Endothelial cell of umbilical vein (primary cell): ENCODE results near the gene PTPRE. TPM values are rescaled to one million over a fixed set of nuclear protein-coding genes. Genes with fewer than 3 reads are reported as not detected.

Experiments used
- Bru-seq: library from RNA; stranded (reverse); fragments of 400-500 nt; gene quantifications from one replicate; lab custom pipeline; 2021; lab: Mats Ljungman, UMichigan
- BruChase-seq, 2 experiments: library from RNA; stranded (reverse); fragments of 400-500 nt; gene quantifications; one replicate each; lab custom pipeline; 2021; lab: Mats Ljungman, UMichigan
- BruUV-seq: library from RNA; stranded (reverse); fragments of 400-500 nt; replicated peaks from 2 replicates; lab custom pipeline; 2021; lab: Mats Ljungman, UMichigan
- CTCF ChIA-PET: fragments of 300-600, 350-600 bp; sonication (Branson Sonifier 250); formaldehyde crosslinking; loops from one replicate; lab custom pipeline; 2021; ENCODE audit warnings: antibody characterized with exemption, inconsistent platforms; lab: Charles Lee
- POLR2A ChIA-PET: fragments of 300-600, 350-600 bp; sonication (Branson Sonifier 250); formaldehyde crosslinking; loops from one replicate; lab custom pipeline; 2021; ENCODE audit warnings: antibody characterized with exemption, inconsistent platforms; lab: Charles Lee
- DNase-seq: peaks from one replicate; pipeline ENCODE4 v3.0.0-alpha.2; 2011; ENCODE audit warnings: low read depth, low spot score
- FAIRE-seq: peaks from 2 replicates; lab custom pipeline; 2011; peaks lifted over from hg19 to GRCh38; lab: Jason Lieb, UNC
- H2AFZ ChIP-seq: 2 replicates; pipeline ENCODE4 v1.6.0; 2012; ENCODE audit warnings: low read depth, low read length, control low read depth, inconsistent platforms
- H3K27ac ChIP-seq: 2 replicates; pipeline ENCODE4 v1.5.1; 2011; ENCODE audit warnings: low read depth, mild to moderate bottlenecking, control low read depth, low read length, moderate library complexity; ENCODE audit not compliant: insufficient read depth
- H3K27me3 ChIP-seq, 2 experiments: 2 replicates each; pipeline versions ENCODE4 v1.6.0 to v1.6.1; 2011; ENCODE audit warnings: low read length in 2 of 2, mixed read lengths in 1 of 2; ENCODE audit not compliant: control insufficient read depth in 2 of 2, insufficient read depth in 2 of 2
- H3K36me3 ChIP-seq, 2 experiments: 2 replicates in 1 of 2; 3 replicates in 1 of 2; pipeline ENCODE4 v1.5.1; 2011; ENCODE audit warnings: low read length in 2 of 2, mild to moderate bottlenecking in 1 of 2, moderate library complexity in 1 of 2; ENCODE audit not compliant: control insufficient read depth in 2 of 2, insufficient read depth in 2 of 2; ENCODE audit errors: extremely low read depth in 1 of 2
- H3K4me1 ChIP-seq: 3 replicates; pipeline ENCODE4 v1.5.1; 2011; ENCODE audit warnings: mild to moderate bottlenecking, low read length; ENCODE audit not compliant: control insufficient read depth, insufficient read depth; ENCODE audit errors: extremely low read depth
- H3K4me2 ChIP-seq: 2 replicates; pipeline ENCODE4 v1.6.1; 2011; ENCODE audit warnings: low read length, control low read depth, mixed read lengths; ENCODE audit not compliant: insufficient read depth
- H3K4me3 ChIP-seq, 3 experiments: fragments of 200-600 bp in 1 of 3; sonication (generic), shearing (Covaris generic) in 1 of 3; replicated peaks in 1 of 3; 2 replicates each; pipeline ENCODE4 v1.5.1; 2011 to 2016; ENCODE audit warnings: control low read depth in 3 of 3, low read length in 3 of 3, mild to moderate bottlenecking in 2 of 3, inconsistent platforms in 1 of 3, low read depth in 1 of 3, moderate library complexity in 1 of 3; ENCODE audit not compliant: insufficient read depth in 1 of 3
- H3K79me2 ChIP-seq: 2 replicates; pipeline ENCODE4 v1.6.0; 2012; ENCODE audit warnings: low read length, inconsistent platforms; ENCODE audit not compliant: control insufficient read depth, insufficient read depth
- H3K9ac ChIP-seq: replicated peaks from 2 replicates; pipeline ENCODE3; 2011; ENCODE audit warnings: low read length, control low read depth; ENCODE audit not compliant: insufficient read depth; ENCODE audit errors: extremely low read depth
- H3K9me1 ChIP-seq: replicated peaks from 3 replicates; pipeline ENCODE4 v1.6.0; 2011; ENCODE audit warnings: mild to moderate bottlenecking, low read length; ENCODE audit not compliant: control insufficient read depth, insufficient read depth; ENCODE audit errors: extremely low read depth
- H3K9me3 ChIP-seq: replicated peaks from 2 replicates; pipeline ENCODE4 v1.5.1; 2012; ENCODE audit warnings: low read length, inconsistent platforms; ENCODE audit not compliant: control insufficient read depth, insufficient read depth
- H4K20me1 ChIP-seq: replicated peaks from 2 replicates; pipeline ENCODE3; 2011; ENCODE audit warnings: mild to moderate bottlenecking, low read length; ENCODE audit not compliant: control insufficient read depth, insufficient read depth; ENCODE audit errors: extremely low read depth
- EZH2 ChIP-seq: IDR thresholded peaks from 2 replicates; pipeline ENCODE4 v1.6.1; 2012; ENCODE audit warnings: borderline replicate concordance, low read depth, mild to moderate bottlenecking, moderate library complexity, low read length, inconsistent platforms; ENCODE audit not compliant: severe bottlenecking
- FOS ChIP-seq: IDR thresholded peaks from 2 replicates; pipeline ENCODE4 v1.6.1; 2011; ENCODE audit warnings: mild to moderate bottlenecking, low read length, moderate library complexity, borderline replicate concordance; ENCODE audit not compliant: insufficient read depth
- GATA2 ChIP-seq: IDR thresholded peaks from 2 replicates; pipeline ENCODE4 v1.7.0; 2011; ENCODE audit warnings: low read depth, mild to moderate bottlenecking, moderate library complexity, mixed read lengths, low read length; ENCODE audit not compliant: insufficient read length, insufficient read depth
- MYC ChIP-seq: IDR thresholded peaks from one replicate; pipeline ENCODE4 v1.6.1; 2011; ENCODE audit warnings: mild to moderate bottlenecking, low read depth, low read length
- POLR2A ChIP-seq: IDR thresholded peaks from 2 replicates; pipeline ENCODE4 v1.6.1; 2012; ENCODE audit warnings: low read depth, mild to moderate bottlenecking, control low read depth, low read length
- POLR2AphosphoS5 ChIP-seq: IDR thresholded peaks from 2 replicates; pipeline ENCODE4 v1.6.1; 2012; ENCODE audit warnings: low read depth, mild to moderate bottlenecking, control low read depth, low read length, moderate library complexity; ENCODE audit not compliant: insufficient read depth
- dilution Hi-C: fragments of 300-500 bp; cut with MboI; formaldehyde crosslinking; loops from one replicate; pipeline ENCODE4 v1.15.0; 2019; ENCODE audit warnings: low sequenced_read_pairs; ENCODE audit not compliant: extremely low pct_ligation_motif_present
- intact Hi-C: fragments of 100-400 bp; cut with micrococcal nuclease; formaldehyde crosslinking; loops from one replicate; pipeline ENCODE4 v1.10.0; 2022
- long read RNA-seq: library from polyadenylated mRNA; stranded (forward); transcript quantifications from one replicate; pipeline ENCODE4 v2.0.0, GENCODE V29; 2021
- polyA minus RNA-seq, 3 experiments: library from RNA; depleted of rRNA, polyadenylated mRNA; stranded (reverse); fragments of >200 nt; gene quantifications; 1 replicate in 1 of 3; 2 replicates in 2 of 3; pipeline ENCODE4 v1.2.3, GENCODE V29; 2011
- polyA plus RNA-seq, 4 experiments: library from polyadenylated mRNA; depleted of rRNA in 3 of 4; stranded (reverse) in 3 of 4; unstranded in 1 of 4; fragments of >200 nt; gene quantifications; 2 replicates each; pipeline versions ENCODE4 v1.2.1 to v1.2.3, GENCODE V29; 2011 to 2012; ENCODE audit warnings: missing spikeins in 1 of 4
- total RNA-seq: library from RNA; stranded (reverse); gene quantifications from 2 replicates; pipeline ENCODE4 v1.2.3, GENCODE V29; 2021
- TF ChIP-seq, protein P1 (sequence below), 2 donors: IDR thresholded peaks; 1 replicate in 1 of 2; 2 replicates in 1 of 2; pipeline ENCODE4 v1.5.1; 2011; ENCODE audit warnings: low read length in 2 of 2, mild to moderate bottlenecking in 2 of 2, moderate library complexity in 2 of 2, control low read depth in 1 of 2, inconsistent platforms in 1 of 2, low read depth in 1 of 2; ENCODE audit not compliant: insufficient read depth in 1 of 2; ENCODE audit errors: extremely low read depth in 1 of 2

Gene PTPRE, protein sequence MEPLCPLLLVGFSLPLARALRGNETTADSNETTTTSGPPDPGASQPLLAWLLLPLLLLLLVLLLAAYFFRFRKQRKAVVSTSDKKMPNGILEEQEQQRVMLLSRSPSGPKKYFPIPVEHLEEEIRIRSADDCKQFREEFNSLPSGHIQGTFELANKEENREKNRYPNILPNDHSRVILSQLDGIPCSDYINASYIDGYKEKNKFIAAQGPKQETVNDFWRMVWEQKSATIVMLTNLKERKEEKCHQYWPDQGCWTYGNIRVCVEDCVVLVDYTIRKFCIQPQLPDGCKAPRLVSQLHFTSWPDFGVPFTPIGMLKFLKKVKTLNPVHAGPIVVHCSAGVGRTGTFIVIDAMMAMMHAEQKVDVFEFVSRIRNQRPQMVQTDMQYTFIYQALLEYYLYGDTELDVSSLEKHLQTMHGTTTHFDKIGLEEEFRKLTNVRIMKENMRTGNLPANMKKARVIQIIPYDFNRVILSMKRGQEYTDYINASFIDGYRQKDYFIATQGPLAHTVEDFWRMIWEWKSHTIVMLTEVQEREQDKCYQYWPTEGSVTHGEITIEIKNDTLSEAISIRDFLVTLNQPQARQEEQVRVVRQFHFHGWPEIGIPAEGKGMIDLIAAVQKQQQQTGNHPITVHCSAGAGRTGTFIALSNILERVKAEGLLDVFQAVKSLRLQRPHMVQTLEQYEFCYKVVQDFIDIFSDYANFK
- total RNA-seq (114 and 116 TPM in 2 replicates), polyA plus RNA-seq (36.8 and 37.3 TPM in 2 replicates), polyA minus RNA-seq (81.1 and 94.2 TPM in 2 replicates), Bru-seq, nascent RNA (percentile 96 among the genes with signal in this experiment), BruChase-seq, experiment 1, labeled RNA remaining after a 6-hour chase (percentile 91 among the genes with signal in this experiment), BruChase-seq, experiment 2, labeled RNA remaining after a 2-hour chase (percentile 96 among the genes with signal in this experiment)
- 29.1 and 31.2 TPM in 2 replicates for polyA plus RNA-seq (2011; cell fraction: cytosol; rRNA removed)
- polyA plus RNA-seq (2011; cell fraction: nucleus; rRNA removed): 169 and 197 TPM in 2 replicates
- 50.3 and 82.0 TPM in 2 replicates for polyA plus RNA-seq (2012)
- polyA minus RNA-seq (2011; cell fraction: cytosol; rRNA and poly(A)+ RNA removed): 3.1 TPM
- polyA minus RNA-seq (2011; cell fraction: nucleus; rRNA and poly(A)+ RNA removed): 116 and 126 TPM in 2 replicates
- long read RNA-seq, full-length matches to known transcripts: 5 of 143 reads
- long read RNA-seq, partial matches to known transcripts: 23 of 143 reads
- long read RNA-seq, other reads (novel, unspliced or antisense): 115 of 143 reads

DNA sequence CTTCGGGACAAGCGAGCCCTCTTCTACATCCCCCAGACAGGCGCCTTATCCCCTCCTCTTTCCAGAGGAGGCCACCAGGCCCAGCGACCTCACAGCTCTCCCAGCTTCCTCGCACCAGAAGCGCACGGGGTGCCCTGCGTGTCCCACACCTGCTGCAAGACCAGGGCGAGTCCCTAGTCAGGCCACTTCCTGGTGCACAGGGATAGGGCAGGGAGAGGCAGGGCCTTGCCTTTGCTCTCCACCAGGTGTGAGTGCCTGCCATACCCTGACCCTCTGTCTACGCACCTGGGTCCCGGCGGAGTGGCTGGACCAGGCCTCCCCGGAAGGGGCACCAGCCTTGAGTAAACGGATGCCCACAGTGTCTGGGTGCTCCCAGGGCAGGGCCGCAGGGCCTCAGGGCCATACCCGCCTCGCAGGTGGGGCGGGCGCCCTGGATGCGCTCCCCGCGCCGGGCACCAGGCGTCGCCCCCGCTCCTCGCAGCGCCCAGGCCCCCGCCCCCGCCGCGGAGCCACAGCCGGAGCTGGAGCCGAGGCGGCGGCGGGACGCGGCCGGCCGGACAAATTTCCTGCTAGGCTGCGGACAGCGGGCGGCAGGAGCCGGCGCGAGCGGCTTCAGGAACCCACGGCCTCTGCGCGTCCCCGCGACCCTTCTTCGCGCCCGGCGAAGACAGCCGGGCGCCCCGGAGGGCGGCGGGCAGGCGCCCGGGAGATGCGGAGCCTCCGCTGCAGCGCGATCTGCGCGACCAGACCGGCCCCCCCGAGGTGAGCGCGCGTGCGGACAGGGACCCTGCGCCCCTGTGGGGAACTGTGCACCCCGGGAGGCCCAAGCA, at the start of gene PTPRE:
Gene PTPRE (plus strand): TSS at position 556 of the 830 bp plus-strand sequence. CDS start 133,779 bp downstream, outside the sequence.
- H3K27ac ChIP-seq: peak within 1 kb of the TSS; percentile 67
- H4K20me1 ChIP-seq: no peaks in the 10 kb centered on the region
- POLR2A ChIA-PET: interaction anchor here (1.5 kb wide), 1 partner anchor 84 kb away, joined by 5 read pairs; no protein-coding TSS in a partner anchor
- DNase-seq (peak; percentile 69), FAIRE-seq (peak; percentile 70)
- dilution Hi-C loops (no loop called here), intact Hi-C loops (loop anchor here (1.0 kb wide), 6 partner anchors 36 to 244 kb away; no protein-coding TSS in a partner anchor)
- H3K9me1 ChIP-seq: no peaks in the 10 kb centered on the region
- peaks cover 20% of the 10 kb centered on the region for H3K4me1 ChIP-seq
- H3K4me2 ChIP-seq: peak within 1 kb of the TSS; percentile 81
- H3K36me3 ChIP-seq: peaks cover 0 to 3% of the 10 kb centered on the region in 2 experiments
- CTCF ChIA-PET: interaction anchor here (0.6 to 5.5 kb wide), 34 partner anchors 10 to 247 kb away, joined by 3 to 425 read pairs (median 6); no protein-coding TSS in a partner anchor
- peak within 1 kb of the TSS; percentile 32 to 78 (median 61) for H3K4me3 ChIP-seq
- no TSS peak for BruUV-seq
- H3K79me2 ChIP-seq: peaks cover 19% of the 10 kb centered on the region
- peak within 1 kb of the TSS; percentile 56 for H2AFZ ChIP-seq
- no peaks in the 10 kb centered on the region for H3K9me3 ChIP-seq
- no peak for TF ChIP-seq FOS
- TF ChIP-seq POLR2A: peak; percentile 24
- TF ChIP-seq EZH2: no peak
- no peak for TF ChIP-seq MYC
- TF ChIP-seq, protein P1, sequence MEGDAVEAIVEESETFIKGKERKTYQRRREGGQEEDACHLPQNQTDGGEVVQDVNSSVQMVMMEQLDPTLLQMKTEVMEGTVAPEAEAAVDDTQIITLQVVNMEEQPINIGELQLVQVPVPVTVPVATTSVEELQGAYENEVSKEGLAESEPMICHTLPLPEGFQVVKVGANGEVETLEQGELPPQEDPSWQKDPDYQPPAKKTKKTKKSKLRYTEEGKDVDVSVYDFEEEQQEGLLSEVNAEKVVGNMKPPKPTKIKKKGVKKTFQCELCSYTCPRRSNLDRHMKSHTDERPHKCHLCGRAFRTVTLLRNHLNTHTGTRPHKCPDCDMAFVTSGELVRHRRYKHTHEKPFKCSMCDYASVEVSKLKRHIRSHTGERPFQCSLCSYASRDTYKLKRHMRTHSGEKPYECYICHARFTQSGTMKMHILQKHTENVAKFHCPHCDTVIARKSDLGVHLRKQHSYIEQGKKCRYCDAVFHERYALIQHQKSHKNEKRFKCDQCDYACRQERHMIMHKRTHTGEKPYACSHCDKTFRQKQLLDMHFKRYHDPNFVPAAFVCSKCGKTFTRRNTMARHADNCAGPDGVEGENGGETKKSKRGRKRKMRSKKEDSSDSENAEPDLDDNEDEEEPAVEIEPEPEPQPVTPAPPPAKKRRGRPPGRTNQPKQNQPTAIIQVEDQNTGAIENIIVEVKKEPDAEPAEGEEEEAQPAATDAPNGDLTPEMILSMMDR (IDR thresholded peaks at IDR 0.05; ENCODE audit: extremely low read depth in 1 of 2, insufficient read depth in 1 of 2, low read depth in 1 of 2, low read length in 2 of 2): peak; percentile 72 to 92
- no peak for TF ChIP-seq GATA2
- peak; percentile 81 for TF ChIP-seq POLR2AphosphoS5
- no peaks in the 10 kb centered on the region for H3K27me3 ChIP-seq
- peak within 1 kb of the TSS; percentile 82 for H3K9ac ChIP-seq
